ENCODE data around the gene TMEM185A. TPM values are rescaled to one million over a fixed set of nuclear protein-coding genes. Genes with fewer than 3 reads are reported as not detected.
"Not testable (repeated sequence)": the region's sequence is repeated elsewhere in the genome, so short reads cannot be mapped to it uniquely, and the experiment has no call there.

Gene TMEM185A
- total and polyA plus RNA-seq, 2 of the 4 experiments (the other 2 are of a cell fraction) = 9.7 to 12.2 TPM

- H3K9me1 ChIP-seq (ENCODE audit: insufficient read depth, low read length); H2AK5ac ChIP-seq (ENCODE audit: low read depth, low read length); H3K9me3 ChIP-seq (ENCODE audit: control insufficient read depth, insufficient read depth, low read length); intact Hi-C loops (cut with micrococcal nuclease); H3K27ac ChIP-seq (ENCODE audit: insufficient read depth, low read length); in situ Hi-C loops (cut with MboI; ENCODE audit: low sequenced_read_pairs); H3K27me3 ChIP-seq (ENCODE audit: control insufficient read depth, insufficient read depth, low read length); H4K20me1 ChIP-seq (ENCODE audit: insufficient read depth, low read length); H3K9ac ChIP-seq (ENCODE audit: low read depth, low read length); H4K91ac ChIP-seq (ENCODE audit: insufficient read depth, low read depth, low read length); H3K18ac ChIP-seq (ENCODE audit: low read depth, low read length); H3K4ac ChIP-seq (ENCODE audit: low read depth, low read length); ATAC-seq (ENCODE audit: low read depth); H3K4me1 ChIP-seq (ENCODE audit: control insufficient read depth, insufficient read depth, low read length); H2BK15ac ChIP-seq (ENCODE audit: low read depth, low read length); POLR2A ChIA-PET (ENCODE audit: unreplicated experiment); H4K8ac ChIP-seq (ENCODE audit: low read depth in 2 of 2, low read length in 2 of 2); H2AFZ ChIP-seq (replicated peaks; ENCODE audit: low read length, poor library complexity); H2BK5ac ChIP-seq (ENCODE audit: low read depth, low read length, poor library complexity, severe bottlenecking); dilution Hi-C loops (cut with HindIII; ENCODE audit: low sequenced_read_pairs, unreplicated experiment); H2AK9ac ChIP-seq (replicated peaks; ENCODE audit: low read depth, low read length, poor library complexity); H2BK120ac ChIP-seq (ENCODE audit: low read depth, low read length); H3K14ac ChIP-seq (replicated peaks; ENCODE audit: low read depth, low read length); BruUV-seq (replicated peaks); H3K56ac ChIP-seq (ENCODE audit: extremely low read depth, insufficient read depth, low read length); CTCF ChIA-PET; H2BK20ac ChIP-seq (ENCODE audit: low read depth, low read length); H3K4me3 ChIP-seq (ENCODE audit: insufficient read depth, low read depth, low read length); H3K79me1 ChIP-seq (ENCODE audit: low read depth in 1 of 2, low read length in 2 of 2); H3K36me3 ChIP-seq (ENCODE audit: control insufficient read depth, insufficient read depth, low read length); H3K4me2 ChIP-seq (ENCODE audit: low read depth, low read length); H4K5ac ChIP-seq (ENCODE audit: low read depth, low read length); H3K23ac ChIP-seq (ENCODE audit: low read depth, low read length); DNase-seq: not testable (repeated sequence)
- no CpG with 5 or more reads among the region's 4 CpGs for WGBS, 2 experiments (ENCODE audit: extremely low coverage in 2 of 2, insufficient read length in 1 of 2)
These were observed 47.6 kb upstream of the TMEM185A start for GRCh38 chrX:149679164-149679678.

- H3K27me3 ChIP-seq (ENCODE audit: control insufficient read depth, insufficient read depth, low read length); H2BK15ac ChIP-seq (ENCODE audit: low read depth, low read length); H3K4ac ChIP-seq (ENCODE audit: low read depth, low read length); intact Hi-C loops (cut with micrococcal nuclease); H4K5ac ChIP-seq (ENCODE audit: low read depth, low read length); H3K9ac ChIP-seq (ENCODE audit: low read depth, low read length); H3K36me3 ChIP-seq (ENCODE audit: control insufficient read depth, insufficient read depth, low read length); BruUV-seq (replicated peaks); H2AK9ac ChIP-seq (replicated peaks; ENCODE audit: low read depth, low read length, poor library complexity); CTCF ChIA-PET; DNase-seq; H4K20me1 ChIP-seq (ENCODE audit: insufficient read depth, low read length); H3K9me1 ChIP-seq (ENCODE audit: insufficient read depth, low read length); H4K91ac ChIP-seq (ENCODE audit: insufficient read depth, low read depth, low read length); dilution Hi-C loops (cut with HindIII; ENCODE audit: low sequenced_read_pairs, unreplicated experiment); H4K8ac ChIP-seq (ENCODE audit: low read depth in 2 of 2, low read length in 2 of 2); ATAC-seq (ENCODE audit: low read depth); H3K18ac ChIP-seq (ENCODE audit: low read depth, low read length); H3K56ac ChIP-seq (ENCODE audit: extremely low read depth, insufficient read depth, low read length); H3K14ac ChIP-seq (replicated peaks; ENCODE audit: low read depth, low read length); H2AK5ac ChIP-seq (ENCODE audit: low read depth, low read length); in situ Hi-C loops (cut with MboI; ENCODE audit: low sequenced_read_pairs); H3K23ac ChIP-seq (ENCODE audit: low read depth, low read length); H2AFZ ChIP-seq (replicated peaks; ENCODE audit: low read length, poor library complexity); H3K4me2 ChIP-seq (ENCODE audit: low read depth, low read length); H3K4me3 ChIP-seq (ENCODE audit: insufficient read depth, low read depth, low read length); H3K4me1 ChIP-seq (ENCODE audit: control insufficient read depth, insufficient read depth, low read length); H2BK120ac ChIP-seq (ENCODE audit: low read depth, low read length); POLR2A ChIA-PET (ENCODE audit: unreplicated experiment); H2BK20ac ChIP-seq (ENCODE audit: low read depth, low read length); H3K9me3 ChIP-seq (ENCODE audit: control insufficient read depth, insufficient read depth, low read length); H2BK5ac ChIP-seq (ENCODE audit: low read depth, low read length, poor library complexity, severe bottlenecking); H3K27ac ChIP-seq (ENCODE audit: insufficient read depth, low read length); H3K79me1 ChIP-seq (ENCODE audit: low read depth in 1 of 2, low read length in 2 of 2): not testable (repeated sequence)
- no CpG with 5 or more reads among the region's 8 CpGs for WGBS, 2 experiments (ENCODE audit: extremely low coverage in 2 of 2, insufficient read length in 1 of 2)
These were observed 44.0 kb upstream of the TMEM185A start for GRCh38 chrX:149675554-149675953.

Measured in IMR-90 (cell line).